K562 (cell line): Measurements from ENCODE around the gene L3MBTL1. TPM values are rescaled to one million over a fixed set of nuclear protein-coding genes. Genes with fewer than 3 reads are reported as not detected.

Experiments
- BCLAF1 ChIP-seq, 2 experiments: fragments of 450-650 bp in 1 of 2; IDR thresholded peaks; 2 replicates each; pipeline ENCODE4 v1.6.1; 2011 to 2017; ENCODE audit warnings: low read depth in 2 of 2, antibody characterized with exemption in 1 of 2, borderline replicate concordance in 1 of 2, low read length in 1 of 2, mild to moderate bottlenecking in 1 of 2, mixed read lengths in 1 of 2; ENCODE audit not compliant: control insufficient read depth in 1 of 2
- CLOCK ChIP-seq: fragments of 250-450 bp; sonication (Bioruptor Pico); IDR thresholded peaks from 2 replicates; pipeline ENCODE4 v1.4.0; 2020; ENCODE audit warnings: mild to moderate bottlenecking, moderate library complexity, borderline replicate concordance
- GATA2 ChIP-seq: sonication (generic); formaldehyde crosslinking; IDR thresholded peaks from 2 replicates; pipeline ENCODE4 v1.4.0; 2020; ENCODE audit warnings: mild to moderate bottlenecking, missing genetic modification reagents
- HDAC1 ChIP-seq, 2 experiments: fragments of 450-650 bp; IDR thresholded peaks; 2 replicates each; pipeline ENCODE4 v1.6.1; 2016 to 2017; ENCODE audit warnings: inconsistent platforms in 1 of 2, mild to moderate bottlenecking in 1 of 2, moderate library complexity in 1 of 2
- JUND ChIP-seq, 2 experiments: IDR thresholded peaks; 2 replicates in 1 of 2; 3 replicates in 1 of 2; pipeline ENCODE4 v1.6.1; 2011; ENCODE audit warnings: borderline replicate concordance in 2 of 2, low read depth in 2 of 2, low read length in 2 of 2, improper control_type of control experiment in 1 of 2, missing biosample characterization in 1 of 2, missing genetic modification characterization in 1 of 2, missing genetic modification reagents in 1 of 2
- NCOA2 ChIP-seq, 2 experiments: fragments of 450-650 bp; IDR thresholded peaks; 2 replicates each; pipeline ENCODE4 v1.6.1; 2018; ENCODE audit warnings: mild to moderate bottlenecking in 2 of 2, moderate library complexity in 1 of 2; ENCODE audit not compliant: partially characterized antibody in 2 of 2
- POLR2A ChIP-seq: fragments of 450-650 bp; conservative IDR thresholded peaks from 2 replicates; pipeline ENCODE4 v1.6.1; 2016
- PTTG1 ChIP-seq: fragments of 450-650 bp; IDR thresholded peaks from 2 replicates; pipeline ENCODE4 v1.6.1; 2016; ENCODE audit warnings: low read depth, mild to moderate bottlenecking, missing genetic modification characterization, missing compliant biosample characterization
- SMARCB1 ChIP-seq: IDR thresholded peaks from 2 replicates; pipeline ENCODE4 v1.6.1; 2011; ENCODE audit warnings: improper control_type of control experiment, low read depth; ENCODE audit not compliant: insufficient read length
- TEAD4 ChIP-seq, 2 experiments: sonication (generic) in 1 of 2; formaldehyde crosslinking in 1 of 2; IDR thresholded peaks; 2 replicates each; pipeline versions ENCODE4 v1.6.1 to v1.8.0; 2012 to 2022; ENCODE audit warnings: borderline replicate concordance in 1 of 2, inconsistent platforms in 1 of 2, low read length in 1 of 2, mild to moderate bottlenecking in 1 of 2, missing genetic modification reagents in 1 of 2
- VEZF1 ChIP-seq: fragments of 200-800 bp; sonication (Bioruptor generic); IDR thresholded peaks from 2 replicates; pipeline ENCODE4 v1.6.1; 2017; ENCODE audit warnings: missing genetic modification characterization, missing compliant biosample characterization
- ZNF224 ChIP-seq: sonication (generic); formaldehyde crosslinking; IDR thresholded peaks from 2 replicates; pipeline ENCODE4 v1.8.0; 2022; ENCODE audit warnings: mild to moderate bottlenecking, missing genetic modification reagents
- ZNF311 ChIP-seq: fragments of 250-450 bp; sonication (Bioruptor Pico); IDR thresholded peaks from 2 replicates; pipeline ENCODE4 v1.4.0; 2020; ENCODE audit warnings: mild to moderate bottlenecking, moderate library complexity
- ZNF384 ChIP-seq: IDR thresholded peaks from 2 replicates; pipeline ENCODE4 v1.6.1; 2012; ENCODE audit warnings: low read depth, low read length, improper control_type of control experiment
- polyA plus RNA-seq, 8 experiments: library from polyadenylated mRNA; depleted of rRNA in 4 of 8; stranded (reverse) in 5 of 8; unstranded in 3 of 8; fragments of >200 nt; fragmentation: Nextera tagmentation in 2 of 8; fragmentation: Illumina TruSeq in 1 of 8; extraction: Ambion mirVana in 2 of 8; extraction: Trizol in 1 of 8; gene quantifications; 2 replicates each; pipeline versions ENCODE4 v1.2.1 to v1.2.3, GENCODE V29; 2011 to 2014; ENCODE audit warnings: inconsistent platforms in 1 of 8, missing spikeins in 1 of 8
- total RNA-seq, 7 experiments: library from RNA; depleted of rRNA in 6 of 7; stranded (reverse); fragments of >200 nt in 6 of 7; fragmentation: Illumina TruSeq in 2 of 7; extraction: Trizol in 2 of 7; gene quantifications; 2 replicates each; pipeline versions ENCODE4 v1.2.1 to v1.2.3, GENCODE V29; 2011 to 2021; ENCODE audit warnings: low replicate concordance in 1 of 7
- TF ChIP-seq, protein P1 (sequence below), 2 experiments: IDR thresholded peaks; 2 replicates each; pipeline ENCODE4 v1.6.1; 2011; ENCODE audit warnings: borderline replicate concordance in 1 of 2, control low read depth in 1 of 2, low read depth in 1 of 2, low read length in 1 of 2, mild to moderate bottlenecking in 1 of 2, mixed read lengths in 1 of 2, moderate library complexity in 1 of 2; ENCODE audit not compliant: insufficient read depth in 1 of 2, insufficient read length in 1 of 2, poor library complexity in 1 of 2, severe bottlenecking in 1 of 2; ENCODE audit errors: extremely low read depth in 1 of 2

Gene L3MBTL1
- total and polyA plus RNA-seq, 9 of the 15 experiments (the other 6 are each of a cell fraction or from before 2014, with no cell fraction given) = 0.77 to 10.0 (median 4.4) TPM

DNA sequence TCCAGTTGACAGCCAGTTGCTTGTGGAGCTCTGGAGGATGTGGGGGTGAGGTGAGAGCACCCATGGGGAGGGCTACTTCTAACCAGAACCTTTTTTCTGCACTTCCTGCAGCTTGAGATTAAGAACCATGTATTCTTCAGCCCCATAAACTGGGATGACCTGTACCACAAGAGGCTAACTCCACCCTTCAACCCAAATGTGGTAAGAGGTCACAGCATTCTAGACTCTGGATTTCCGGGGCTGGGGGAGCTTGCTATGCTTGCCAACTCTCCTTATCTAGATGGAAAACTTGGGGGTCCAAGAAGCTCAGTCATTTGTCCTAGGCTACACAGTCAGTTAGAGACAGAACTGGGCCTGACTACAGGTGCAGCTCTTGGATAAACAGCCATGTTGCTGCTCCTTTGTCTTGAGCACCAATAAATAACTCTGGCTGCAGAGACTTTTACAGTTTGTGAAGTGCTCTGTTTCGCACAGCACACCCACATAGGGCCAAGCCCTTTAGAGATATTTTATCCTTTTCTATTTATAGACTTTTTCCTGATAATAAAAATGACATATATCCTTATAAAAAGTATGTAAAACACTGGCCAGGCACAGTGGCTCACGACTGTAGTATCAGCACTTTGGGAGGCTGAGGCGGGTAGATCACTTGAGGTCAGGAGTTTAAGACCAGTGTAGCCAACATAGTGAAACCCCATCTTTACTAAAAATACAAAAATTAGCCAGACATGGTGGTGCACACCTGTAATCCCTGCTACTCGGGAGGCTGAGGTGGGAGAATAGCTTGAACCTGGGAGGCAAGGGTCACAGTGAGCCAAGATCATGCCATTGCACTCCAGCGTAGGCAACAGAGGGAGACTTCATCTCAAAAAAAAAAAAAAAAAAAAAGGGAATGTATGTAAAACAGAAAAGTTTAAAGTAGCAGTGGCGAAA, 72.6 kb downstream of the L3MBTL1 start (continued):
- 0 out of 4 replicates have a peak, but pooled peaks of 1 of the 2 experiments have one; percentile 23 for TF ChIP-seq BCLAF1 (IDR thresholded peaks at IDR 0.05; ENCODE audit: borderline replicate concordance in 1 of 2, control insufficient read depth in 1 of 2, low read depth in 2 of 2, low read length in 1 of 2)
- TF ChIP-seq GATA2 = peak; percentile 54; the same call in 1 of the 2 replicates
- TF ChIP-seq CLOCK (CRISPR knock-in tag) = no peak
- TF ChIP-seq, protein P1, sequence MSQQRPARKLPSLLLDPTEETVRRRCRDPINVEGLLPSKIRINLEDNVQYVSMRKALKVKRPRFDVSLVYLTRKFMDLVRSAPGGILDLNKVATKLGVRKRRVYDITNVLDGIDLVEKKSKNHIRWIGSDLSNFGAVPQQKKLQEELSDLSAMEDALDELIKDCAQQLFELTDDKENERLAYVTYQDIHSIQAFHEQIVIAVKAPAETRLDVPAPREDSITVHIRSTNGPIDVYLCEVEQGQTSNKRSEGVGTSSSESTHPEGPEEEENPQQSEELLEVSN (IDR thresholded peaks at IDR 0.05; ENCODE audit: borderline replicate concordance in 1 of 2, extremely low read depth in 1 of 2, insufficient read depth in 1 of 2, insufficient read length in 1 of 2, low read depth in 1 of 2, low read length in 1 of 2, poor library complexity in 1 of 2, severe bottlenecking in 1 of 2) = no peak
- no peak for TF ChIP-seq NCOA2 (IDR thresholded peaks at IDR 0.05; ENCODE audit: partially characterized antibody in 2 of 2)
- TF ChIP-seq POLR2A = no peak
- TF ChIP-seq TEAD4 (IDR thresholded peaks at IDR 0.05; ENCODE audit: low read length) = peak; percentile 49; the same call in 1 of the 2 replicates
- no peak for TF ChIP-seq TEAD4 (CRISPR knock-in tag; IDR thresholded peaks at IDR 0.05; ENCODE audit: borderline replicate concordance)
- no peak for TF ChIP-seq ZNF224 (CRISPR knock-in tag)
- 0 out of 2 replicates have a peak, but pooled peaks have one; percentile 27 for TF ChIP-seq ZNF384
- no peak for TF ChIP-seq ZNF311 (CRISPR knock-in tag)
- no peak for TF ChIP-seq PTTG1 (tag)
- peak; percentile 57 for TF ChIP-seq VEZF1 (CRISPR knock-in tag)
- TF ChIP-seq HDAC1 (IDR thresholded peaks at IDR 0.05) = 0 out of 4 replicates have a peak, but pooled peaks of 1 of the 2 experiments have one; percentile 16
- no peak for TF ChIP-seq SMARCB1
- peak; percentile 27 for TF ChIP-seq JUND (IDR thresholded peaks at IDR 0.05; ENCODE audit: borderline replicate concordance, low read depth, low read length)
- no peak for TF ChIP-seq JUND (tag; IDR thresholded peaks at IDR 0.05; ENCODE audit: borderline replicate concordance, low read depth, low read length)
